LNCAP (cell line): ENCODE measurements around the gene PIK3CB.

Source experiments
- CTCF ChIP-seq: fragments of 450-650 bp; IDR thresholded peaks from 2 replicates; pipeline ENCODE4 v1.5.1; 2017; ENCODE audit warnings: mild to moderate bottlenecking

Gene PIK3CB

GRCh38 chr3:138856799-138857198, 22.1 kb upstream of the PIK3CB start:
- no peak for TF ChIP-seq CTCF

GRCh38 chr3:138854940-138855339, 20.2 kb upstream of the PIK3CB start:
- no peak for TF ChIP-seq CTCF

GRCh38 chr3:138854204-138854603, 19.5 kb upstream of the PIK3CB start:
- no peak for TF ChIP-seq CTCF

- TF ChIP-seq CTCF: no peak
Measured at GRCh38 chr3:138850151-138850550, 15.4 kb upstream of the PIK3CB start.

- TF ChIP-seq CTCF: no peak
Measured at GRCh38 chr3:138849222-138849940, 14.7 kb upstream of the PIK3CB start.

- TF ChIP-seq CTCF: no peak
Measured at GRCh38 chr3:138848696-138849095, 14.0 kb upstream of the PIK3CB start.

- no peak for TF ChIP-seq CTCF
Measured at GRCh38 chr3:138846262-138846791, 11.6 kb upstream of the PIK3CB start.
